Hepatocyte (in vitro differentiated cells): Measurements from ENCODE around the gene PPARA.

ENCODE experiments used
- EZH2 ChIP-seq: fragments of 200-600 bp; sonication (generic); IDR thresholded peaks from 2 replicates; pipeline ENCODE4 v1.6.1; 2016; ENCODE audit warnings: antibody characterized with exemption, mild to moderate bottlenecking, borderline replicate concordance
- EZH2phosphoT487 ChIP-seq: fragments of 200-600 bp; sonication (generic); IDR thresholded peaks from one replicate; pipeline ENCODE4 v1.6.1; 2018; ENCODE audit warnings: antibody characterized with exemption, mild to moderate bottlenecking, low read depth, moderate library complexity; ENCODE audit not compliant: unreplicated experiment, severe bottlenecking
- TF ChIP-seq, protein P1 (sequence below): fragments of 200-600 bp; sonication (generic); IDR thresholded peaks from 2 replicates; pipeline ENCODE4 v1.5.1; 2016; ENCODE audit warnings: antibody characterized with exemption, mild to moderate bottlenecking; ENCODE audit not compliant: poor library complexity

DNA sequence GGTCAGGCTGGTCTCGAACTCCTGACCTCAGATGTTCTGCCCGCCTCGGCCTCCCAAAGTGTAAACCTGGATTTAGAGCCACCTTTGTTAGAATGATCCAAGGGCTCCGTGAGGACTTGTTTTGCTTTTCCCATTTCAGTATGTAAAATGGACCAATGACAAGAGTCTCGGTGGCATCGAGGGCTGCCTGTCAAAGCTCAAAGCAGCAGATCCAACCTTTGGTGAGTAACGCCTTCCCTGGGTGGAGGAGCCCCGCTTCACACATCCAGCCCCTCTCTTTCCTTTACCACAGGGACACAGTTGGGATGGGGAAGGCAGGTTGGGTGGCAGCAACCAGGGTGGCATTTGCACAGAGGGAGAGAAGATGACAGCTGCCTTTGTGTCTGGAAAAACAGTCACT lies 121.9 kb downstream of the PPARA start:
- TF ChIP-seq, protein P1, sequence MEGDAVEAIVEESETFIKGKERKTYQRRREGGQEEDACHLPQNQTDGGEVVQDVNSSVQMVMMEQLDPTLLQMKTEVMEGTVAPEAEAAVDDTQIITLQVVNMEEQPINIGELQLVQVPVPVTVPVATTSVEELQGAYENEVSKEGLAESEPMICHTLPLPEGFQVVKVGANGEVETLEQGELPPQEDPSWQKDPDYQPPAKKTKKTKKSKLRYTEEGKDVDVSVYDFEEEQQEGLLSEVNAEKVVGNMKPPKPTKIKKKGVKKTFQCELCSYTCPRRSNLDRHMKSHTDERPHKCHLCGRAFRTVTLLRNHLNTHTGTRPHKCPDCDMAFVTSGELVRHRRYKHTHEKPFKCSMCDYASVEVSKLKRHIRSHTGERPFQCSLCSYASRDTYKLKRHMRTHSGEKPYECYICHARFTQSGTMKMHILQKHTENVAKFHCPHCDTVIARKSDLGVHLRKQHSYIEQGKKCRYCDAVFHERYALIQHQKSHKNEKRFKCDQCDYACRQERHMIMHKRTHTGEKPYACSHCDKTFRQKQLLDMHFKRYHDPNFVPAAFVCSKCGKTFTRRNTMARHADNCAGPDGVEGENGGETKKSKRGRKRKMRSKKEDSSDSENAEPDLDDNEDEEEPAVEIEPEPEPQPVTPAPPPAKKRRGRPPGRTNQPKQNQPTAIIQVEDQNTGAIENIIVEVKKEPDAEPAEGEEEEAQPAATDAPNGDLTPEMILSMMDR, result no peak
- no peak for TF ChIP-seq EZH2phosphoT487
- TF ChIP-seq EZH2, result no peak
